ENCODE results near the gene VSTM2B.

DNA sequence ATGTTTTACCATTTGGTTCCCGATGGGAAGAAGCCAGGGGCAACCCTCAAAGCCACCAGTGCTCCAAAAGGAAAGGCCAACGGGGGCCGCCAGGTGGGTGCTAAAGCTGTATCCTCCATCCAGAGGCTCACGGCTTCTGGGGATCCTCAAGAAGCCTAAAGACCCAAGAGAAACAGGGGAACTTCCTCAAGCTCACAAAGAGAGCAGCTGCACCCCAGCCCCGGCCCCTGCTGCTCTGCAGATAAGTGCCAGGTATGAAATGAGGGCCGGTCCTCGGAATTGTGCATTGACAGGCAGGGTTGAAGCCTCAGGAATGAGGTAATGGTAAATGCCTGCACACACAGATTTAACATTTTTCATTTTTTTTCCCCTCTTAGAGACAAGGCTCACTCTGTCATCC is 72.2 kb downstream of the VSTM2B start:
- TF ChIP-seq TAF1 (IDR thresholded peaks at IDR 0.05; ENCODE audit: borderline replicate concordance, insufficient read depth, low read length) (no peak), POLR2AphosphoS5 (IDR thresholded peaks at IDR 0.05; ENCODE audit: low read depth, low read length) (no peak), SIN3A (IDR thresholded peaks at IDR 0.05; ENCODE audit: borderline replicate concordance, insufficient read depth, low read length) (no peak), FOXP2 (optimal IDR thresholded peaks at IDR 0.05; ENCODE audit: borderline replicate concordance, extremely low read depth, extremely low read length, insufficient read depth) (no peak)
- TF ChIP-seq, protein P1, sequence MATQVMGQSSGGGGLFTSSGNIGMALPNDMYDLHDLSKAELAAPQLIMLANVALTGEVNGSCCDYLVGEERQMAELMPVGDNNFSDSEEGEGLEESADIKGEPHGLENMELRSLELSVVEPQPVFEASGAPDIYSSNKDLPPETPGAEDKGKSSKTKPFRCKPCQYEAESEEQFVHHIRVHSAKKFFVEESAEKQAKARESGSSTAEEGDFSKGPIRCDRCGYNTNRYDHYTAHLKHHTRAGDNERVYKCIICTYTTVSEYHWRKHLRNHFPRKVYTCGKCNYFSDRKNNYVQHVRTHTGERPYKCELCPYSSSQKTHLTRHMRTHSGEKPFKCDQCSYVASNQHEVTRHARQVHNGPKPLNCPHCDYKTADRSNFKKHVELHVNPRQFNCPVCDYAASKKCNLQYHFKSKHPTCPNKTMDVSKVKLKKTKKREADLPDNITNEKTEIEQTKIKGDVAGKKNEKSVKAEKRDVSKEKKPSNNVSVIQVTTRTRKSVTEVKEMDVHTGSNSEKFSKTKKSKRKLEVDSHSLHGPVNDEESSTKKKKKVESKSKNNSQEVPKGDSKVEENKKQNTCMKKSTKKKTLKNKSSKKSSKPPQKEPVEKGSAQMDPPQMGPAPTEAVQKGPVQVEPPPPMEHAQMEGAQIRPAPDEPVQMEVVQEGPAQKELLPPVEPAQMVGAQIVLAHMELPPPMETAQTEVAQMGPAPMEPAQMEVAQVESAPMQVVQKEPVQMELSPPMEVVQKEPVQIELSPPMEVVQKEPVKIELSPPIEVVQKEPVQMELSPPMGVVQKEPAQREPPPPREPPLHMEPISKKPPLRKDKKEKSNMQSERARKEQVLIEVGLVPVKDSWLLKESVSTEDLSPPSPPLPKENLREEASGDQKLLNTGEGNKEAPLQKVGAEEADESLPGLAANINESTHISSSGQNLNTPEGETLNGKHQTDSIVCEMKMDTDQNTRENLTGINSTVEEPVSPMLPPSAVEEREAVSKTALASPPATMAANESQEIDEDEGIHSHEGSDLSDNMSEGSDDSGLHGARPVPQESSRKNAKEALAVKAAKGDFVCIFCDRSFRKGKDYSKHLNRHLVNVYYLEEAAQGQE (IDR thresholded peaks at IDR 0.05; ENCODE audit: insufficient read depth in 1 of 2, low read depth in 2 of 2, low read length in 2 of 2), result no peak
